ENCODE measurements around the gene SORCS2.
A peak's percentile ranks its signal among the peaks of the same experiment; 100 is the strongest.

SORCS2 gene

GRCh38 chr4:7187168-7187535 lies 5.2 kb upstream of the SORCS2 start:
- DNase-seq, result no peak

GRCh38 chr4:7187691-7188090 lies 4.6 kb upstream of the SORCS2 start:
- DNase-seq, result no peak

- no peak for DNase-seq
Measured at GRCh38 chr4:7189066-7189465, 3.3 kb upstream of the SORCS2 start.

DNA sequence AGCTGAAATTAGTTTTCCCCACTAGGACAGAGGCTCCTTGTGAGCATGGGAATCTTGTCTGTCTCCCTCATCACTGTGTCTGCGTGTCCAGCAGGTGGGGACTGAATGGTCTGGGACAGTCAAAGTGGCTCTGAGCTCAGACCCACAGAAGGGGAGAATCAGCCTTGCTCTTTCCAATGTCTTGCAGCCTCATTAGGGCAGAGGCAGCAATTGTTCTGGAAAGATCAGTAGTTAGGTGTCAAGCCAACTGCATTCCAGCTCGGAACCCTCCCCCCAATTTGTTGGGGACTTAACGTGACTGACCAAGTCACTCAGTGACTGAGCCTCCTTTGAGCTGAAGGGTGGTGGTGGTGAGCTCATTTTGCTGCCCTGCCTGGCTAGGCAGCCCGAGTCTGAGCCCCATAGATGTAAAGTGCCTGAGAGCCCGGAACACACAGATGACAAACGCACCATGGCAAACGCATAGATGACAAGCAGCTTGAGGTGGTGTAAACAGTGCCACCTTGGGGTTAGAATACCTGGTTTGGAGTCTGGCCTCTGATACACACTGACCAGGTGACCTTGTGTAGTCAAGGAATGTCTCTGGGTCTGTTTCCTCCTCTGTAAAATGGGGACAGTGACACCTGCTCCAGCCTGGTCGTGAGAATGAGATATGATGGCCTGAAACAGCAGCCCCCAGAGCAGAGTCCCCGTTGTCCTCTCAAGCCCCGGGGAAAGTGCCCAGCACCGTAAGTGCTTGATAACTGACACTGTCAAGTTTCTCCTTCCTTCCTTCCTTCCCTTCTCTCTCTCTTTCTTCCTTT lies 2.7 kb upstream of the SORCS2 start:
- DNase-seq, result no peak

DNA sequence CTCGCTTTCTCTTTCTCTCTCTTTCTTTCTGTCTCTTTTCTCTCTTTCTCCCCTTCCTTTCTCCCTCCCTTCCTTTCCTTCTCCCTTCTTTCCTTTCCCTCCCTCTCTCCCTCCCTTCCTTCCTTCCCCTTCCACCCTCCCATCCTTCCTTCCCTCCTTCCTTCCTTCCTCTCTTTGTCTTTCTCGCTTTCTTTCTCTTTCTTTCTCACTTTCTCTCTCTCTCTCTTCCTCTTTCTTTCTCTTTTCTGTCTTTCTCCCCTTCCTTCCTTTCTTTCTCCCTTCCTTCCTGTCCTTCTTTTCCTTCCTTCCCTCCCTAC lies 2.1 kb upstream of the SORCS2 start:
- no peak for DNase-seq

DNA sequence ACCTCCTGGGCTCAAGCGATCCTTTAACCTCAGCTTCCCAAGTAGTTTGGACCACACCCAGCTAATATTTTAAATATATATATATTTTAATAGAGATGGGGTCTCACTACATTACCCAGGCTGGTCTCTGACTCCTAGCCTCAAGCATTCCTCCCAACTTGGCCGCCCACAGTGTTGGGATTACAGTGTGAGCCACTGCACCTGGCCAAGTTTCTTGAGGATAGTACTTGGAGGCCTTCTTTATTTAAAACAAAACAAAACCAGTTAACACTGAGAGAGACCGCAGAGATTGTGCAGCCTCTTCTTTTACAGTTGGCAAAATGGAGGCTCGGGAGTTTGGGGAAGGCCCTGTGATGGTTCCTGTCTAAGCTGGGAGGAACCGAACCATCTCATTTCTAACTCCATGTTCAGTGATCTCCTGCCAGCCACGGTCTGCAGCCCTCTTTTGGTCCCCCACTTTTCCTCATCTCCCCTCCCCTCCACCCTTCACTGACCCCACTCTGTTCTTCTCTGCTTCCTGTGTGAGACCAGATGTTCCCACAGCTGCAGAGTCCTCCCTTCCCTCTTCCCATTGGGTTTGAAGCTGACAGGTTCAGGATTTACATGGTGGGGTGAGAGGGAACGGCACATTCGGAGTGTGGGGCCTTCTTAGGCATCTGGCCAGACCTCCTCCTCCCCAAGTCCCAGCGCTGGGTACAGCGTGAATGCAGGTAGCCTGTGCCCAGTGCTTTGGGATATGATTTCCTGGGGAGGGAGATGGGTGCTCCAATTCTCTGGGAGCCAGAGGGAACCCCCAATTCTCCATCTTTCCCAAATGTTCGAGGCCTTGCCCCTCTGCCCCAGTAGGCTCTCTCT lies 1.4 kb upstream of the SORCS2 start:
- no peak for DNase-seq

GRCh38 chr4:7191546-7192251 lies 639 bp upstream of the SORCS2 start:
- DNase-seq, result no peak

DNA sequence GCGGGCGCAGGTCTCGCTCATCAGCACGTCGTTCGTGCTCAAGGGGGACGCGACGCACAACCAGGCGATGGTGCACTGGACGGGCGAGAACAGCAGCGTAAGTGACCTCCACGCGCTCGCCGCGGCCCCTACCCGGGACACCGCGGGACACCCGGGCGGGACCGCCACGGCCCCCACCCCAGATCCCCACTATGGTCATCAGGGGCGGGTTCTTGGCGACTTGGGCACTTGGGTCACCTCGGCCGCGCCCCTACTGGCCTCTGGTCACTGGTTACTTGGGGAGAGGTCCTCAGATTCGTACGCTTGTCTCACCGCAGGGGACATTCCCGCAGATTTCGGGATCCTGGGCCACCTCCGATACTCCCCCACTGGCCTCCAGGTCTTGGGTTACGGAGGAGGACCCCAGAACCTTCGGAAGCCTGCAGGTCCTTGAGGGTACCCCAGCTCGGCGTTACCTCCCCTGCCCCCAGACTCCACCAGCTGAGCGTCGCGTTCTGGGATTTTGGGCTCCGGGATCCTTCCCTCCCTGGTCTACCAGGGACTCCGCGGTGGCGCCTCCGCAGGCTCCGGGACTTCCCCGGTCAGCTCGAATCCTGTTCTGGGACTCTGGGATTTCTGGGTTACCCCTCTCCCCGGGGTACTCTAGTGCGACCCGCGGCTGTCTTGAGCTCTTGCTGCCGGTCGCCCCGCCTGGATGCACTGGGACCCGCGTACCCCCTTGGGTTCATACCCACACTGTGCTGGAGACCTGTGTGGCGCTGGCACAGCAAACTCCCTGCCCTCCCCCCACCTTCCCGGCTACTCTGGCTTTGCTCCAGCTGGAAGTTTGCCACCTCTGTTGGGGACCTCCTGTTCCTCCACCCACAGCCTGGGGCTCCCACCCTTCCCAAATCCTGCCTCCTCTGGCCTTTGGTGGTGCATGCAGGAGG lies 956 bp downstream of the SORCS2 start:
- DNase-seq, result no peak

DNA sequence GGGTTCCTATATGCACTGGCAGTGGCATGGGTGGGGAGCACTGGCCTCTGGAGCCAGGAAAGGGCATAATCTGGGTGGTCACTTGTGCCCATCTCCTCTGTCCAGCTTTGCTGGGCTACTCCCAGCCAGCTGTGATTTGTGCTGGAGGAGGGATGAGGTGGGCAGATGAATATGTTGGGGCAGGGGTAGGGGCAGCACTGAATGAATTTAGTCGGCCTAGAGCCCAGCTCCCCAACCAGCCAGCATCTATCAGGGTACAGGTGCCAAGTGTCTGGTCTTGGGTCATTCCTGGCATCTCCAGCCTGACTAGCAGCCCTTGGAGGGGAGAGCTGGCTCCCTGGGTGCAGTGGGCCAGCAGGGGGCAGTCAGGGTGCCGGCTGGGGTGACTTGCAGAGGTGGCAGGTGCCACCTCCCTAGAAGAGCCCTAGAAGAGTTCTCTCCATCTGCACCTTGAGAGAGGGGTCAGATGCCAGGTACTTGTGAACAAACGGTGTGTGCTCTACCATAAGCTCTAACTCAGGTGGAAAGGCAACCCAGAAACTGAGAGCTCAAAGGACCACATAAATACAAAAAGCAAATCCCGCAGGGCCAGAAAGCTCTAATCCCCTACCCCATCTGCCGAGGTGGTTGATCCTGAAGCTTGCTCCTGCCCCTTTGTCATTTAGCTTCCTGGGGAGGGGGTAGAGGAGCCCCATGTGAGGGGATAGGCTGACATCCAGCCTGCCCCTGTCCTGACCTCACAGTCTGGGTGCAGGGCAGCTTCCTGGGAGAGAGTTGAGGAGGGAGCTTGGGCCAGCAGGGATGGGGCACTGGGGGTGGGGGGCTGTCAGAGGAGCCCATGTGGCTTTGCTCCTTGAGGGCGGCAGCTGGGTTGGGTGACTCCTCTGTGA lies 2.2 kb downstream of the SORCS2 start:
- peak in 1 of 2 donors; percentile 4 for DNase-seq

GRCh38 chr4:7195141-7195515 lies 2.8 kb downstream of the SORCS2 start:
- no peak for DNase-seq

DNA sequence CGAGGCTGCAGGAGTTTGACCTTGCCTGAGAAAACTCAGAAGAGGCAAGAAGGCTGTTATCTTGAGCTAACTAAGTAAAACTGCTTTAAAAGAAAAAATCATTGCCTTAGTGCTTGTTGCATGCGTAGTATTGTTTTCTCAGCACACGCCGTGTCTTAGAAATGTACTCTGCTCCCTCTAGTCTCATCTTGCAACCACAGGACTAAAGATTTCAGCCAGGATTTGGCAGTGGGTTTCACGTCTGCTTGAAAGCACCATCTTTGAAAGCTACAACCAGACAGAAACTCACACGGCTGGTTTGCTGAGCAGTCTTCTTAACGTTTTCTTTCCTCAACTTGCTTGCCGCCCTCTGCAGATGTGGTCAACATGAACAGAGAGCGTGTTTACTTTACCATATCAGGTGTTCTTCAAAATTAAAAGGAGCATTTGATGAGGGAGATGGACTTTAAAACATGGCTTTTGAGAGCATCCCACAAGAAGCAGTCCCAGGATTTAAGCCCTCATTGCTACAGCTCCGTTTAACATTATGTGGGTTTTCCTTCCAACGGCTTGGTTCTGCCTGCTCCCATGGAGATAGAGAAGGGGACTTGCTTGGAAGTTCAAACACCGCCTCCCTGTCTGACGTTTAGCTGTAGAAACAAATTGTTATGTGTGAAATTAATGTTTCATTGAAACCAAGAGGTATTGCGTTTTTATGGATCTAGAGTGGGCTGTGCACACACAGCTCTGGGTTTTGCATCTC lies 3.4 kb downstream of the SORCS2 start:
- no peak for DNase-seq

DNA sequence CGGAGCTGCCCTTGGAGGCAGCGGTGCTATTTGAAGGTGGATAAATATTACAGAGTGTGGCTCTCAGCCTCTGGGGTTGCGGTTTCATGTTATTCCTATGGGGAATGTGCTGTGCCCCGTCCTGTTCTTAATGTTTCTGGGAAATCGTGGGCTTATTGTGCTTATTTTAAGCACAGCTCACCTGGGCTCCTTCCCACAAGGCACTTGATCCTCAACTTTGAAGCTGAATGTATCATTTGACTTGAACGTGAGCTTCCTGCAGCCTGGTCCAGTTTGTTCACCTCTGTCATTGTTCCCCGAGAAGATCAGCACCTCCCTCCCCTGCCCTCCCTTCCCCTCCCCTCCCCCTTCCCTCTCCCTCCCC lies 3.9 kb downstream of the SORCS2 start:
- no peak for DNase-seq

DNA sequence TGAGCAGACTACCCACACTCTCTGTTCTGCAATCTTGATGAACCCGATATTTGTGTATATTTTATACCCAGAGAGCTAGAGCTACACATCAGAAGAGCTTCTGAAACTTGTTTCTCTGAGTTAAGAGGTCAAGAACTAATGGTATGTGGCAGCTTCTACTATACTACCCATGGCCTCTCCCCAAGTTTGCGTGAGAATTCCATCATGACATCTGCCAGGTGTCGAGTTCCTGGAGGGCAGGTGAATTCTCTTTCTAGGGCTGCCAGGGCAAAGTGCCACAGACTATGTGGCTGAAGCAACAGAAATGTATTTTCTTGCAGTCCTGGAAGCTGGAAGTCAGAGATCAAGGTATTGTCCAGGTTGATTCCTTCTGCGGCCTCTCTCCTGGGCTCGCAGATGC lies 4.4 kb downstream of the SORCS2 start:
- no peak for DNase-seq

DNA sequence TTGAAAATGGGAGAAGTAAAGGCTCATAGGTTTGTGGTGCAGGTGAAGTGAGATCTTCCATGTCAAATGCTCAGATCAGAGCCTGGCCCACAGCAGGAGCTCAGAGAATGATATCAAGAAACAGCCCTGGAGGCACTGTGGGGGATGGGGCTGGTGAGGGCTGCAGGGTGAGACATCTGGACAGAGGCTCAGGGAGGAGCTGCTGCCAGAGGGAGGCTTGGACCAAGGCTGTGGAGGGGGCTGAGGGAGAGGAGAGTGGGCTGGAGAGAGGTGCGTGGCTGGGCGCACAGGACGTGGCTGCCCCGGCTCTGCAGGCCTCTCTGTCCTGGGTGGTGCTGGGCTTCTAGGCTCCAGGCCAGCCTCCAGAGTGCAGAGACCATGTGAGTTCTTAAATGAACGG lies 5.6 kb downstream of the SORCS2 start:
- DNase-seq, result no peak

DNA sequence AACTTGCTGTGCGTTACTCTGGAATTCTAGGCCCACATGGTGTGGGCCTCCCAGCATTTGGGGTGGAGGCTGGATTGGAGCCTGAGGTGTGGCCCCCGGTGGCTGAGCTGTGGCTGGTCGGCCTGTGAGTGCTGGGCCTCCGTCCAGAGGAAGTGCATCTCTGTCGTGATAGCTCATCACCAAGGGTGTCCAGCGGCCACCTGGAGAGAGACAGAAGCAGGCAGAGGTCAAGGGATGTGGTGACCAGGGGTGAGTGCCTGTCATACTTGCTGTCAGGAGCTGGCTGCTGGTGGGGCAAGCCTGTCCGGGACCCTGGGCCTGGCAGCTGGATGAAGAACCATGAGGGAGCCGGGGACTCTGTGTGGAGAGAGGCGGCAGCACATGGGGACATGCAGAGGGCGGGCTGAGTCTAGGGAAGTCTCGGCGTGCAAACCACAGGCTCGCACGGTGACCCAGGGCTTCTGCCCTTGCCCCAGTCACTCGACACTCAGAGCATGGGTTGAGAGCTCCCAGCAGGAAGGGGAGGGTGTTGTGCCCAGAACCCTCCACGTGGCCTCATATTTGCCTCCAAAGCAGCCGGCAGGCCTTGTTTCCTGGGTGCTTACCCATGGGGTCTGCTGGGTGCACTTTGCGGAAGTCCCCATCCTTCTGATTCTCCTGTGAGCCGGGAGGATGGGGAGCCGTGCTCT lies 6.2 kb downstream of the SORCS2 start:
- no peak for DNase-seq

DNA sequence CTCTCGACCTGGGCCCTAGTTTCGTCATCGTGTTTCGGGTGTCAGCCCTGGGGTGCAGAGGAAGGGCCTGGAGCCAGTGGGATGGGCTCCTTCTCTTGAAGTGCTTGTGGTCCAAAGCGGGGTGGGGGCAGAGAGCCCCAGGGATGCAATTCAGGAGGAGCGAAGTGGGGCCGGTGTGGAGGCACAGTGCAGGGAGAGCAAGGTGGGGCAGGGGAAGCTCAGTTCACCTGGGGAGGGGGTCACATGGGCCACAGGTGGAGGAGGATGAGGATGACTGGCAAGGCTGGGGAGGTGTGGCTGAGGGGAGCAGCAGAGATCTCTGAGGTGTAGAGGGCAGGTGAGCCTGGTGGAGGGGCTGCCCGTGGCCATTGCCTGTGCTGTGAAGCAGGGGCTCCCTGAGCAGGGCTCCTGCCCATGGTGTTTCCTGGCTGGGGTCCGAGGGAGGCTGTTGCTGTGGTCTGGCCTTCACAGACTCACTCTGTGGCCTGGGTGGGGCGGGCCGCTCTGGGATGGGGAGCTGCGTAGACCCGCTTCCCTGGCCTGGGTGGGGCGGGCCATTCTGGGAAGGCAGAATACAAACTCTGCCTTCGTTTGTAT lies 6.9 kb downstream of the SORCS2 start:
- DNase-seq, result no peak

- no peak for DNase-seq
Measured at GRCh38 chr4:7199771-7200441, 7.6 kb downstream of the SORCS2 start.

- no peak for DNase-seq
Measured at GRCh38 chr4:7200801-7201200, 8.5 kb downstream of the SORCS2 start.
